ENCODE data around the gene GPT2.

Gene GPT2

DNA sequence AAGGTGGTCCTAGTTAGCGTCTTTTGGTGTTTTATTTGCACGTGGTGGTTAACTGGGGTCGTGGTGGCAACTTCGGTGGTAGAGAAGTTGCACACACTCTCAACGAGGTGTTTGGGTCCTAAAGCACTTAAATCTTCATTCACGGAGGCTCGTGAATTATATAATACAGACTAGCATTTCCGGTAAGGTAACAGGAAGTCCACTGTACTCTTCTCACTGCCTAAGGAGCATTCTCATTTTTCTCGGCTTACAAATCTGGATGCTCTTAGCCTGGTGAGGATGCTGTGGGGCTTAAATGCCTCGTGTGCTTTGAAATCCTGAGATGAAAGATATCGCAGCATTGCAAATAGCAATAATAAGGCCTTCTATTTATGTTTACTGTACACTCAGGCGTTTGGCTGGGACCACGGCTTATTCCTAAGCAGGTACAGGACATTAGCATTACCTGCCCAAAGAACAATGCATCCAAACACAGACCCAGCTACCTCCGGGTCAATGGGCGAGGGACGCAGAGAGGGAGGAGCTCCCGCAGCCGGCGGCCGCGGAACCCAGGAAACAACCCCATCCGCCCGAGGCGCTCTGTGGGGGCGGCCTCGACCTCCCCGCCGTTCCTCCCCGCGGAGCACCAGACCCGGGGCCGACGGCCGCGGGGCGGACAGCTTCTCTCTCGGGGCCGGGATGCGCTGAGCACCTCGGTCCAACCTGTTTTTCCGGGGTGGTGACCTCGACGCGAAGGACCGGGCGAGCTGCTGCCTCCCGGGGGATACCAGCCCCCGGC lies 88.5 kb downstream of the GPT2 start:
- peak; percentile 80 for DNase-seq

DNA sequence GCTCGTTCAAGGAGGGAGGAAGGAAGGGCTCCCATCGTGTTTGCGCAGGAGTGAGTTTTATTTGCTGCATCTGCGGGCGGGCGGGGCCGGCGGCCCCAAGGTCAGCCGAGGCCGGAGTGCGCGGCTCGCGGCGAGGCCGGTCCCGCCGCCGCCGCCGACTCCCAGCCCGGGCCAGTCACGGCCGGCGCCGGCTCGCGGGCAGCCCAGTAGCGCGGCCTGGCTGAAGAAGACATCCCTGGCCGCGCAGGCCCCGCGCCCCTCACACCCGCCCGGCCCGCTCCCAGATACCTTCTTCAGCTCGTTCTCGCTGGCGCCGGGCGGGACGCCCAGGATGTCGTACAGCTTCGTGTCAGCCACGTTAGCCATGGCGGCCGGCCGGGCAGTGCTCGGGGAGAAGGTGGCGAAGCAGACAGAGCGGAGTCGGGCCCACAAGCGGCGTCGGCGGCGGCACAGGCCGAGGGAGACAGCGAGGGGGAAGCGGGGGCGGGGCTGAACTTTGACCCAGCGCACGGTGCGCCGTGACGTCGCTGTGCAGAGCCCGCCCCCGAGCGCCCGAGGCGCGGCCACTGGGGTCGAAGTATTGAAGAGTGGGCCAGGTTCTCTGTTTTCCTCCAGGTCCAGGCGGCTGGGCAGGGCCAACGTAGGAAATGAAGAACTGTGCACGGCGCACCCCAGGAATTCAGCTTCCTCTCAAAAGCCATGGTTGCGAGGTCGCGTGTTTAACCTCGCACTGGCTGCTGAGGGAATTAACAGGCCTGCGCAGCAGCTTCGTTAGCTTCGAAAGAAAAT lies 89.2 kb downstream of the GPT2 start, which contains the start of gene DNAJA2:
DNAJA2 (minus strand) TSS at position 468 of the 789 bp plus-strand sequence; CDS start at position 366, 102 bp downstream.
- peak; percentile 99 for DNase-seq

DNA sequence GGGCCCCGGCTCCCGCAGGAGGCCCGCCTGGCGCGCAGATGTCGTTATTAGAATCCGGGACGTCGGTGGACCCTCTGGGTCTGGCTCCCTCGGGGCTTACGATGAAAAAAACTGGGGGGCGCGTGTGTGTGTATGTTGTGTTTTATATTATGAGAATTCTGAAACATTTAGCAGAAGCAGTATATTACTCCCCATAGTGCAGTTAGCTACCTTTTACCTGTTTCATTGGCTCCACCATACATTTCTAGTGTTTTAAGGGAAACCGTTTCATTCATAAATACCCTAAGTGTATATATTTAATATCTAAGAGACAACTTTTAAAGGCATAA lies 89.8 kb downstream of the GPT2 start:
- DNase-seq: no peak

DNA sequence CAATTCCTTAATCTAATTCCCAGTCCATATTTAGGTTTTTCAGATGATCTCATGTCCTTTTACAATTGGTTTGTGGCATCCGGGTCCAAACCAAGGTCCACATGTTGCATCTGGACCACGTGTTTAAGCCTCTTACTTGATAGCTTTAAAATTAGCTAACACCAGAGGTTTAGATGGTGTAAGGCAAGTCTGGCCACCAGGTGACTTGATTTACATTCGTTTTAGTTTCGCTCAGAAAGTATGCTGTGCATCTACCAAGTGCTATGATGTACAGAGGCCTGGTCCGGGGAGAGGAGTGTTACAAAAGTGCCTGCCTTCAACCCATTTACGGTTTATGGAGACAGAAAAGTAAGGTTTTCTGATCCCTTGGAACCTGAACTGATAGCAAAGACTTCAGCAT lies 90.2 kb downstream of the GPT2 start:
- no peak for DNase-seq

GRCh38 chr16:46975165-46975564 lies 91.0 kb downstream of the GPT2 start:
- no peak for DNase-seq

- no peak for DNase-seq
These were observed 91.8 kb downstream of the GPT2 start for GRCh38 chr16:46975908-46976470.

DNA sequence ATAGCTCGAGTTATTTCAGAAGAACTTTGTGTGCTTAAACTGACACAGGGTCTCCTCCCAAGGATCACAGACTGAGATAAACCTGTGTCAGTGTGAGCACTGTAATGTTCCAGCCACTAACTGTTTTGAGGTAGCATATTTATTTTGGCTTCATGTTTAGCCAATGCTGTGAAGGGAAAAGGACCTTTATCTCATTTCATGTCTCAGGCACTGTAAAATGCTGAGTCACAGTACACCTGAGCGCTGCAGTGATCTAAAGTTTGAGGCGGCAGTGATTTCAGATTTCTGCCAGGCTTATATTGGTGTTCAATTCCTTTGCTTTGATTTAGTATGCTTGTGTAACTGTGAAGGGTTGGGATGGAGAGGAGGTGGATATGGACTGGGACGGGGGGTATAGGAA lies 92.4 kb downstream of the GPT2 start:
- no peak for DNase-seq

Data from retina (tissue), 1 donor.